CD1c-positive myeloid dendritic cell (primary cell): ENCODE measurements around the gene KIAA1614.

Experiments used
- DNase-seq: peaks from one replicate; pipeline ENCODE4 v3.0.0-alpha.2; 2016; ENCODE audit errors: extremely low spot score

Gene KIAA1614, protein sequence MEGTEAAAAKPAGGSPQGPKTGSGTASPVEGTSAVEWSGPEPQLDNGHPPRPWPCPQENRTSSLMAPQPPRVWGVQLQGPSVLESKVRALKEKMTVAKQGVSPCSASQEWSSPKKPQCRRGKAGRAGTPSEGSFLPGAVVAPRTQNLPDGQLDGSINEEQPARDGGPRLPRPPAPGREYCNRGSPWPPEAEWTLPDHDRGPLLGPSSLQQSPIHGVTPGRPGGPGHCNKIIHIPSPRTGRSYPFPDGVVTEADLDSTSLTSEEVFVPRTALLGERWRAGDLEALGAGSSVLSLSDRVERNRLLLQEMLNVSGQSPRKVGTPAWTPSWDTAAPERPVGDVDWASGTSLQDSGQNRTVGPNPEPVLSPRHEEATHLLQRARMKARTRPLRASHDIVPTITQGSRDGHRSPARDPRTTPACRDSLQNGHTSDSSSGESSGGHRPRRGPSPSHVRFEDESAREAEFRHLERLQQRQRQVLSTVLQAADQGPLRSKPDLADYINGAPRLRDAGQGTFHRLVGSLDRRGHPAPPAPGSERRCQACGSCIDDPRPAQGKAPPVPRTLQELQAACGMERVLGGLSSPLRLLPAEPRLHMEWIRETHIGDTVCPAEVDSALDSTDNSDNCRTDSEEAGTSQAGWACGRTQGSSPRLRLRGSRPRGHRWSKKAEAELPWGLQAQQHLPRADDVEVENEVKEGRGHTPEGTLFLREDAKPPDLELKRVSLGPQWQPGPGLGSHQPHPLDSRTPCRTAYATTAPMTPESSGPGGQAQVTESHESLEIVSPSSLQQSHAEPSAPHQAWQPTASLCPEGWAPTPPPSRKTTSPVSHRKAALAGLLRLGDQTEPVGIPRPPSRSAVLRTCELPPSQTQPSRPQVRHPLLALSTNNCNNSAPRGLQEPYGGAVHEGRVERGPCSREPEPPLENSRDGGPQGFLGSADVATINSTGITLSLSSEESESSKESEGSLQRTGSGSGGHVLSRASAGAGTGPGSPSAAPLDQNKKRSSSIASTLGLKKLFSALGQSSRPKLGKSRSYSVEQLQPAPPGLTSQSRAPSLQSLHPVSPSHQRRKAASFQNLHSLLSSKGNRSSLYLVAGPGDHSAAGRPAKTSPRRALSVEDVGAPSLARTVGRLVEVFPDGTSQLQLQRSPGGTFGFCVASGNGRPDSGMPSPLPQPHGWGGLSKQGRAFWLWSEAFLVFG

DNA sequence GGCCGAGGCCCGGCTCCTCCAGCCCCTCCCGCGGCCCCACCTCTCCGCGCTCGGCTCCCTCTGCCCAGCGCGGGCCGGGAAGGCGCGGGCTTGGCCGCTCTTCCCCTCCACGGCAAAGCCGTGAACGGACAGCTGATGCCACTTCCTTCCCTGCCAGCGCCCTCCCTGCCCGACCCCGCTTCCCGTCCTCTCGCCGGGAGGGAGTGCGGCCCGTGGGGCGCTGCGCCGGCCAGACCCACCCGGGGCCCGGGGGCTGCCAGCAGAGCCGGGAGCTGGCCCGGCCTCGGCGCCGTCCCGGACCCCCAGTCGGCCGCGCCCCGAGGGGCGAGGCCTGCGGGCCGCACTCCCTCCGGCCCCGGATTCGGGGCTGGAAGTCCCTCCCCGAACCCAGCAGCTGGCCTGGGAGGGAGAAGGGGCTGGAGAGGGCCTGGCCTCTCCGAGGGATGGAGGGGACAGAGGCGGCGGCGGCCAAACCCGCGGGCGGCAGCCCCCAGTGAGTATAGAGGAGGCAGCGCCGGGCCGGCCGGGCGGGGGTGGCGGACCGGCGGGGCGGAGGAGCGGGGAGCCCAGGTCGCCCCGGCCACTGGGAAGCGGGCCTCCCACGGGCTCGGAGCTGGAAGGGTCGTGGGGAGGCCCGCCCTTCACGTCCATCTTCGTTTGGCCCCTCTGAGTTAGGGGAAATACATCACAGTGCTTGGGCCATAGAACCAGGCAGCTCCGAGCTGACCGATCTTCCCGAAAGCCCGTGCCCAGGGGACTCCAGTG is at the start of gene KIAA1614:
TSS of gene KIAA1614 (plus strand) at position 97 of the 765 bp plus-strand sequence. CDS start at position 444, 347 bp downstream.
- DNase-seq = peak; percentile 52

DNA sequence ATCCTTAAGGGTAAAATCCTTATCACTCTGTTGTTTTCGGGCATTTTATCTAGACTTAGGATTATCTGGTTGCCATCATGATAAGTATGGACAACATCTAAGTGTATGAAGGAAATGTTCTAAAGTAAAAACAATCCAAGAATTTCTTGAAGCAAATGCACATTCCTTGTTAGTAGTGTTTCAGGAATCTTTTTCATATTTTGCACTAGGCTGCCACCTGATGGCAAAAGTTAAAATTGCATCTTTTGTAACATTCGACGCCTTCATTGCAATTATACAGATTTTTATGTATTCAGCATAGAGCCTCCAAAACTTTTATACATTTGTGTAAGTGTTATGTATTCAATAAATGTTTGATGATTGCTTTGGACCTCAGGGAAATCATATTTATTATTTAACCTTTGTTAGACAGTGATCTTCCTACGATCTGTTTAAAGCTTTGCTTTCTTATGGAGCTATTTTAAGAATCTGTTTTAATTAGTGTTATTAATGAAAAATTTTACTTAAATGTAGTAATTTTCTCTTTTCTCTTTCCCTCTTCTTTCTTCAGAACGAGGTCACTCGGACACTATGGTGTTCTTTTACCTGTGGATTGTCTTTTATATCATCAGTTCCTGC is 49.4 kb upstream of the KIAA1614 start:
- DNase-seq = peak; percentile 73

DNA sequence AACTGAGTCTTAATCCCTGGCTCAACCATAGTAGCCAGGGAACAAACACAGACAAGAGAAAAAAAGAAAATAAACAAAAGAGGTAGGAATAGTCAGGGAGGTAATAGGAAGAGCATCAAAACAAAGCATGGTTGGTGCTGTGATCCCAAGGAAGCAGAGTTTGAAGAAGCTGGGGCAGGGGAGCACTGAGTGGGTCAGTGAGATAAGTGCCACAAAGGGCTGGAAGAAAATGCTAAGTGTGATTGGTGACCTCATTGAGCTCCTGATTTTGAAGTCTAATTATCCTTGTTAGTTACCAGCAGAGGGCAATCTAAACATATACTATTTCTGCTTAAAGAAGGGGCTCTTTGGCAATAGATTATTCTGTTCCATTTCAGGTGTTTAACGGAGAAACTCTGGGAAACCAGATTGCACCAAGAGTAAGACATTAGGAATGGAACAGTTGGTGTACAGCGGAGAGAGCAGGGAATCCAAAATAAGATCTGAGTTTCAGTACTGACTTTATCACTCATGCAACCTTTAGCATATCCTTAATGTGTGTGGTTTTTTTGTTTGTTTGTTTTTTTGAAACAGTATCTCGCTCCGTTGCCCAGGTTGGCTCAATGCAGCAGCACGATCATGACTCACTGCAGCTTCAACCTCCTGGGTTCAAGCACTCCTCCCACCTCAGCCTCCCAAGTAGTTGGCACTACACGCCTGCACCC is 30.7 kb upstream of the KIAA1614 start:
- DNase-seq = peak; percentile 29

DNA sequence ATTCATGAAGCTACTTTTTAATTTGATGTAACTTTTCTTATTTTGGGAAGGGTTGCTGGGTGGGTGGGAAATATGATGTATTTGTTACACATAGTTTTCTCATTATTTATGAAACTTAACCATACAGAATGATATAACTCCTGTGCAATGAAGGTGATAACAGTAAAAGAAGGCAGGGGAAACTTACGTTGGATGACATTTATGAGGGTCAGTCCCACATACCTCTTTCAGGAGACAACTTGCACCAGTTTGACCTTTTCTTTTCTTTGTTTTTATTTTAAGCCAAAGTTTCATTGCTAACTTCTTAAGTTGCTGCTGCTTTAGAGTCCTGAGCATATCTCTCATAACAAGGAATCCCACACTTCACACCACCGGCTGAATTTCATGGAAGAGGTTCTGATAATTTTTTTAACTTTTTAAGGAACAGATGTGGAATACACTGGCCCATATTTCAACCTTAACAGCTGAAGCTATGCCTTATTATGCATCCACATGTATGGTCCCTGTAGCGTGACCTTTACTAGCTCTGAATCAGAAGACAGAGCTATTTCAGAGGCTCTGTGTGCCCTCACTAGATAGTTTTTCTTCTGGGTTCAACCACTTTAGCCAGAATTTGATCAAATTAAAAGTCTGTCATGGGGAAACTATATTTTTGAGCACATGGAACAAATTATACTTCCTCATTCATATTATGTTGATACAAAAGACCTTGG is 28.0 kb upstream of the KIAA1614 start:
- no peak for DNase-seq

DNA sequence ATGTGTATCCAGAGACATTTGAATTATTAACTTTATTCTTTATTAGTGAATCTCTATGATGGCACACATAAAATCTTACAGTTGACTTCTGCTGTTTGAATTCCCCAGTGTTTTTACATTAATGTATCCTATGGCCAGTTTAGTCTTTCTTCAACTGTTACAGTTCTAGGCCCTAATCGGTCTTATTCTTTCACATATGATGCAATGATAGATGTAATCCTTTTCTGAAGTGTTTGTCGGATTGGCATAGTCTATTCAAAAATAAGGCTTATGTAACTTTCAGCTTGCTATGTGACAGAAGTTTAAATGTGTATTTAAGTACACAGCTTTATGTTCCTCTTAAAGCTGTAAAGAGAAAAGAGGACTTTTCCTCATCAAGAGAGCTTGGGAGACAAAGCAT is 26.4 kb upstream of the KIAA1614 start:
- DNase-seq = no peak

DNA sequence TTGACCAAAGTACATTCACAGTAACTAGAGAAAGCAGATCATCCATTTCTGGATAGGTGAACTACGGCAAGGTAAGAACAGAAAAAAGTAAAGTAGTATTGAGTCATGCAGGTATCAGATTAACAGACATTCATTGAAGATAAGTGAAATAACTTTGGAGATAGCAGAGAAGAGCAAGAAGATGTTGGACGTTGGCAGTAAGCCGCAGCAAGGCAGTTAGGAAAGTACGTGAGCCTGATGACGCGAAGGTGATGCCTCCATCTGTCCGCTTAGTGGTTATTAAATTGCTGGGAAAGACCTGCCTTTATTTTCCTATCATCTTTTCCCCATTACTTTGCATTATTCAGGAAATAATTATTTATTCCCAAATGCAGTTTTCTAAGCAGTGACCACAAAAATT is 24.9 kb upstream of the KIAA1614 start:
- no peak for DNase-seq

DNA sequence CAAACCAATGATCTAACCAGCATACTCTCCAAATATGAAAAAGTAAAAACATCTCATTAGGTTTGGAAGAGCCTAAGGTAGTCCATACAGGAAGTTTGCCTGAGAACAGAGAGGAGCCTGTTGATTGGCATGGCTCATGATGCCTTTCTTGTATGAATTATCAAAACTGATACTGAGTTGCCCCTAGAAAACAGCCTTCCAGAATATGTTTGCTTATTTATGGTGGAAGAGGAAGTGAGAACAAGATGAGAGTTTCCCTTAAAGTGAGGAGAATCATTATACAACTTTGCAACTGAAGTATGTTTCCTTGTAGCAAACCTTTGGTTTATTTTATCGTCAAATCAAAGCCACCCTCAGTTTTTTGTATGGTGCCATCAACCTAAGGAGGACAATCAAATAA is 23.8 kb upstream of the KIAA1614 start:
- peak; percentile 17 for DNase-seq

DNA sequence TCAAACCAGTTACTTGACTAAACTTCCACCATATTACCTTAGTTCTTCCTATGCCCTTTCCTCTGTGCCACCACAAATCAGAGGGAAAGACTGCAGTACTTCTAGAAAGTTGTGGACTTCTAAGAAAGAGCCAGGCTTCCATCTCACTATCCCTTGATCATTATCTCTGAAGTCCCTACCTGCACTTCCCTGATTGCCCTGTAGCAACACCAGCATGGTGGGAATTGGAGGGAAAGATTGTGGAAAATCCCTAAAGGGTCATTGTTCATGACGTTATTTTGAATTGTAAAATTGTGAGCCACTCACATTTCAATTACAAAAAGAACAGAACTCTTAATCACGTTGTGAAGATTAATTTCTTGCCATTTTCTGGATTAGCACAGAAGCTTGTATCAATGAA is 23.4 kb upstream of the KIAA1614 start:
- no peak for DNase-seq

DNA sequence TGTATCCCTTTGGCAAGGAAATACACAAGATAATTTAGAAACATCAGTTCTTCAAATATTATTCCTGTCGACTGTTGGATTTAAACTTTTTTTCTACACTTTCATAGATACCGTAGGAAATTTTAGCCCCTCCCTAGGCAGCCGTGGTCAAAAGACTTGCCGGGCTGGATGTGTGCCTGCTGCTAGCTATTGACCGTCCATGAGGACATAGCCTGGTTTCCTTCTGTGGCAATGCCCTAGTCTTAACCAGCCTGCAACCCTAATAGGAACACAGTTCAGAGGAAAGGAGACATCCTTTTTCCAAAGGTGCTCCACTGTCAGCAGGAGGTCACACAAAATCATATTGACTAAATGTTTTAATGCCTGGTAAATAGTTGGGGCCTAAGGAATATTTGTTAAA is 20.4 kb upstream of the KIAA1614 start:
- no peak for DNase-seq

DNA sequence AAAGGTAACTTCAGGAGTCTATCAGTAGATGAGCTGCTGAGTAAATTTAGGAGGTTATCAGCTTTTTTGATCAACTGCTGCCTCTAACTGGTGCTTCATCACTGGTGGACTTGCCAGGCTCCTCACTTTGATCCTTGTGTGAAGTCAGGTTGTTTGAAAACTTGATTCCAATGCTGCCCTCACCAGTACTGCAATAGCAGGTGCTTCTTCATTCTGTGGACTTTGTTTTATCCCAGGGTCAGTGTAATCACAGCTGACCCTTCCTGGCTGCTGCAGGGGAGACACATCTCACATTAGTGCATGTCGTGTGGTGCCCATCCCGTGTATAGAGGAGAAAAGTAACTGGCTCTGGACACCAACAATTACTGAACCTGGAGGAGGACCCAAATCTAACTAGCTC is 20.0 kb upstream of the KIAA1614 start:
- DNase-seq = no peak

DNA sequence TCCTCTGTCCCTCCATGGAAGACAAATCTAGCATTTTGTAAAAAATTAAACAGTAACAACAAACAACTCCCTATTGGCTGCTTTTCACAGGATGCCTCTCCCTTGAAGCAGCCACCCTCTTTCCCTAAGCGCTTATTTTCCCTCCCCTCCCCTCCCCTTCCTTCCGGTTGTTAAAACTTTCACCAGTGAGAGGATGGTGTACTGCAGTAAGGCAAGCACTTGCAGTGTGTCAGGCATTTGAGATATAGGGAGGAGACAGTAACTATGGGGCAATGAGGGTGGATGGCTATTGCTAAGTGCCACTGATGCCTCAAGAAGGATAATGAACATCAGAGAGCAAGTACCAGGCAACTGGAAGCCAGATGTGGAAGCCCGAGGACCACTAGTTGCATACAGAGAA is 19.1 kb upstream of the KIAA1614 start:
- no peak for DNase-seq

DNA sequence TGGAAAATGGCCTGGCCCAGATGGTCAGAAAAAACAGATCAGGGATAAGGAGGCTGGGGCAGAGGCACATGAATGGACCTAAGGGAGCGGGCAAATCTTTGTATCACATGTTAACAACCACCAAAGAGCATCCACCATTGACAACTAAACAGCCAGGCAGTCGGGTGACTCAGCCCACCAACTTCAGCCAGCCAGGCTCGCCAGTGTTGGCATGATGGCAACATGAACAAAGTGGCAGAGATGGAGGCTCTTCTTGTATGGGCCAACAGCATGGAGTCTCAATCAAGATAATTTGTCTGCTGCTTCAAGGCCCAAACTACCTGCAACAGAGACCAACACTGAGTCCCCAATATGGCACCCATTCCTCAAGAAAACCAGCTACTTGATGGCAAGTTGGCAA is 16.5 kb upstream of the KIAA1614 start:
- DNase-seq = no peak

DNA sequence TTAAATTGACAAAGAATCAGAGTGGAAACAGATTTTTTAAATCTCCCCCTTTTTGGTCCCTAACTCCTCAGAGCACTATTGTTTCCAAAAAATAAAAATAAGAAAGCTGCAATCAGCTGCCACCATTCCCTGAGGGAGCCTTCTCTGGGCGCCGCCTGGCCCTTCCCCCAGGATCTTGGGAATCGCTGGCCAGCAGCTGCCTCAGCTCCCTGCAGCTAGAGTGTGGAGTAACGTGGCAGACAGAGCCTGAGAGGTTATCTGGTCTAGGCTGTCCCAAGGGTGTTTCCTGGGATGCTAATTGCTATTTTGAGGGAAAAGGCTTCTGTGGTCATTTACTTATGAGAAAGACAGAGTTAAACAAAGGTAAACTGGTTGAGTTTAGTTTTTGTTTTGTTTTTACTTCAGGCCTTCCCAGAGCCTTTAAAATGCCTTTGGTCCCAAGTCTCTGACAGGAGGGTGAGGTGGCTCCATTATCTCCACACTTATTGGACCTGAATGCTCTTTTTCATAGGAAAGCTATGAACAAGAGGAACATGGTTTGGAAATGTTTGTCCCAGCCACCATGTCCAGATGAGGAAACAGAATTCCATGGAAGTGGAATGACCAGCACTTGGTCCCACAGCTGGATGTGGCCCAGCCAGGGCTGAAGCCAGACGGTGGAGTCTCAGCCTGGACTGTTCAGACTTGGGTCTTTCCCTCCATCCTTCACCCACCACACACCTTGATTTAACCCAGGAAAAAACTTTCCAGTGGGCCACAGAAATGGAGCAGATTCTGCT is 14.1 kb upstream of the KIAA1614 start:
- no peak for DNase-seq

DNA sequence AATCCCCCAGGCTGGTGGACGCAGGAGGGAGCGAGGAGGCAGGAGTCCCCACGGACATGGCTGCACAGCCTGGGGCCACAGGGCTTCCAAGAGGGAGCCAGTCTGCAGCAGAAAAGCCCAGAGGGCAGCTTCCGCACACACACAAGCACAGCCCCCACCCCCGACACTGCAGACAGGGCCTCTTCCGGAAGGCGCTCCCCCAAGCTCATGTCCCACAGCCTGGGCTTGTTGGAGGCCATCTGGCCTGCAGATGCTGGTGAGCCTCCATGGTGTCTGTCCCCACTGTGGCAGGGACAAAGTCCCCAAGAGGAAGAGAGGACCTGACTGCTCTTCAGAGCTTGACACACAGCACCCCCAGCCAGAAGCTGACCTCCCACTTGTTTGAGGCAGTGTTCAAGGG is 13.4 kb upstream of the KIAA1614 start:
- DNase-seq = no peak

DNA sequence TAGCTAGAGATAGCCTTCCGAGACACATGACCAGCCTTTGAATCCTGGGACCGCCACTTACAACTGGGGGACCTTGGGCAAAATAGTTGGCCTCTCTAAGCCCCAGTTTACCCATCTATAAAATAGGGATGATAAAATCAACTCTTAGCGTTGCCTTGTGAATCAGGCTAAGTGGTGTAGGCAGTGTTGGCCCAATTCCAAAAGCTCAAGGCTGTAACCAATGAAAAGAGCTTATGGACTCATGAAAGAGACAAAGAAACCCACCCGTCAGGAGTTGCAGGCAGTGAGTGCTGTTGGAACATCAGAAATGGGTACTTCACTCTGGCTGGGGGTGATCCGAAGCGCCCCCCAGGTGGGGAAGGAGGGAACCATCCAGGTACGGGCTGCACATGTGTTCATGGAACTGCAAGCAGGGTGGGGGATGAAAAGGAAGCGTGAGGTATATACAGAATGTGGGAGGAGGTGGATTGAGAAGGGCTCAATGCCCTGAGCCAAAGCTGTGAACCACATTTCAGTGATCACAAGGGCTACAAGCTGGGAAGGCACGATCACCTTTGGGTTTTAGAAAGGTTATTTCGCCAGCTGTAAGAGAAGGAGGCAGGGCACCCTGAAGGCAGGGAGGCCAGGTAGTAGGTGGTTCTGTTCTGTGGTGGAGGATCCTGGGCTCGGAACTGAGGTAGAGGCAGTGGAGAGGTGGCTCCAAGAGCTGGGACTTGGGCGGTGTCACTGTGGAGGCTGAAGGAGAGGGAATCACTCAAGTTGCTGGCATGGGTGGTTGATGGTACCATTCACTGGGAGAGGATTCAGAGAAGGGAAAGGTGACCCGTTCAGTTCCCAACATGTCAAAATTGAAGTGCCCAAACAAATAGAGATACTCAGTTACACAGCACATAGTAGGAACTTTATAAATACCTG is 11.4 kb upstream of the KIAA1614 start:
- DNase-seq = no peak

DNA sequence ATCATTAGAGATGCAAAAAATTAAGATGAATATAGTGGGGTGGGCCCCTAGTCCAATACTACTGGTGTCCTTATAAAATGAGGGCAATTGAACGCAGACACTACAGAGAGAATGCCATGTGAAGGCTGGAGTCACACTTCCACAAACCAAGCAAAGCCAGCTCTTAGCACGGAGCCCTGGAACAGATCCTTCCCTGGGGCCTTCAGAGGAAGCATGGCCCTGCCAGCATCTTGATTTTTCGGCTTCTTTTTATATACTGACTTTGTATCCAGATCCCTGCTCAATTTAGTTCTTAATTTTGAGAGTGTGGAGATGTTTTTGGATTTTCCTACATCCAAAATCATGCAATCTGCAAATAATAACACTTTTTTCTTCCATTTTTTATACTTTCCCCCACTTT is 10.2 kb upstream of the KIAA1614 start:
- DNase-seq = no peak

DNA sequence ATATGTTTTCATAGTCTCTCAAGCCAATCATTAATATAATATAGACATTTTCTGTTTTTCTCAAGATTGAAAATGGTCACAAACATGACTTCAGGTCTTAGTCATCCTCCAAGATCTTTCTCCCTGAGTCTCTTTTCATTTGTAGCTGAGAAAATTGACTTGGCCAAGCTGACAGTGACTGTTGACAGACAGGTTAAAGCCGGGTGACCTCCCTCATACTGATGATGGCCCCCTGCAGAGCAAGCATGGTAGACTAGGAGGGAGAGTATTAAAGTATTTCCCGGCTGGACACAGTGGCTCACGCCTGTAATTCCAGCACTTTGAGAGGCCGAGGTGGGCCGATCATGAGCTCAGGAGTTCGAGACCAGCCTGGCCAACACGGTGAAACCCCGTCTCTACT is 6.8 kb upstream of the KIAA1614 start:
- DNase-seq = no peak

DNA sequence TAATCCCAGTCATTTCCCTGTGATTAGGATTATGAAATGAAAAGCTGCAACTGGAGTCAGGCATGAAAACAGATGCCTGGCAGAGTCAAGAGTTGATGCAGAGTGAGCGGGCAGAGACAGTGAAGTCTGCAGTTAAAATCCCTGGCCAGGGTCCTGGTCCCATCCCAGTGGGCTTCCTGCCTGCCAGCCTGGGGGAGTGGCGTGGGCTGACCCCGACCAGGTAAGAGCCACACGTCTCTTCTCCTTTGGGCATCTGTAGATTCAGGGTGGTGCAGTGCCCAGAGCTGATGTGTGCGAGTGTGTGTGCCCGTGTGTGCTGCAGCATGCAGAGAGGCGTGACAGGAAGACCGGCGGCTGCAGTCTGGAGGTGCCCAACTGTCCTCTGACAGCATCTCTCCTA is 6.2 kb upstream of the KIAA1614 start:
- no peak for DNase-seq
